NCI-H748 (cell line): ENCODE measurements around the gene CHURC1.
A peak's percentile ranks its signal among the peaks of the same experiment; 100 is the strongest.

Experiments used
- DNase-seq: peaks from one replicate; lab custom pipeline; 2025; ENCODE audit not compliant: unreplicated experiment; lab: John Stamatoyannopoulos, UW

CHURC1 gene

DNA sequence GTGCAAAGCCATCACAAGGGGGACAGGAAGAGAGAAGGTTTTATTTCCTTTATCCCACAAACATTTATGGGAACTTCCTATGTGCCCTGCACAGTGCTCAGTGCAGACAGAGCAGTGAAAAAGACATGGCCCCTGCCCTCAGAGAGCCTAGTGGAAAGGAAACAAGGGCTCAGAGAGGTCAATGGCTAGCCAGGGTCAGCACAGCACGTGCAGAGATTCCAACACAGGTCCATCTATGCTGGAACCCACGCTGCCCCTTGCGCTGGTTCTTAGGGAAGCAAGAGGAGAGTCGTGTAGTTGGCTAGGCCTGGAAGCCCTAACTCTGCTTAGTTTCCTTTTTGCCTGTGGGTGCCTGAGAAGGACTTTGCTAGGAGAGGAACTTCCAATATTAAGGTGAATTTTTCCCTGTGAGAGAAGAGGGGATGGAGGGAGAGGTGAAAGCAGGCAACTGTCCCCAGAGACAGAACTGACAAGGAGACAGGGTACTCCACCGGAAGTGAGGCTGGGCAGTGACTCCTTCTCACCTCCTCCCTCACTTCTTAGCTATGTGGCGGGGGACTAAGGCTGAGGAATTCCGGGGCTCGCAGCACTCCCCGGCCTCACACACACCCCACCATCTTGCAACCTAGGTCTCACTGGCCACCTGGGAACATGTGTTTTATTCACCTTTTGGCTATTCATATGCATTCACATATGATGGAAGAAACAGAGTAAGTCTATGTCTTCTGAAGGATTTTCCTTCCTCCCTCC is 40.4 kb downstream of the CHURC1 start:
- DNase-seq = no peak

DNA sequence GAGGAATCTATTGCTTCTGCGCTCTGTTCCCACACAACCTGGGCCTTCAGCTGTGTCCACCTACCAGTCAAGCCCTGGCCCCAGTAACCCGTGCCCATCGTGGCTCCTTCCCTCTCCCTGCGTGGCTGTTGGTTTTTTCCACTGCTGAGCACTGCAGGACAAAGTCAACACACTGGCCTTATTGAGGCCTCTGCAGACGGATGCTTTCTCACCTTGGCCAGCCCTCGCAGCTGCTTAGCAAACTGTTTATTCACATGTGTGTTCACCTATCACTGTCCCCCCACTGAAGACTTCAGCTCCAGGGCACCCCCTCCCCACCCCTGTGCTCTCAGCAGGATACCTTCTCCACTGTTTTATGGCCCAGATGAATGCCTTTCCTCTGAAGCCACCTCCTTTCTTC is 41.0 kb downstream of the CHURC1 start:
- no peak for DNase-seq

DNA sequence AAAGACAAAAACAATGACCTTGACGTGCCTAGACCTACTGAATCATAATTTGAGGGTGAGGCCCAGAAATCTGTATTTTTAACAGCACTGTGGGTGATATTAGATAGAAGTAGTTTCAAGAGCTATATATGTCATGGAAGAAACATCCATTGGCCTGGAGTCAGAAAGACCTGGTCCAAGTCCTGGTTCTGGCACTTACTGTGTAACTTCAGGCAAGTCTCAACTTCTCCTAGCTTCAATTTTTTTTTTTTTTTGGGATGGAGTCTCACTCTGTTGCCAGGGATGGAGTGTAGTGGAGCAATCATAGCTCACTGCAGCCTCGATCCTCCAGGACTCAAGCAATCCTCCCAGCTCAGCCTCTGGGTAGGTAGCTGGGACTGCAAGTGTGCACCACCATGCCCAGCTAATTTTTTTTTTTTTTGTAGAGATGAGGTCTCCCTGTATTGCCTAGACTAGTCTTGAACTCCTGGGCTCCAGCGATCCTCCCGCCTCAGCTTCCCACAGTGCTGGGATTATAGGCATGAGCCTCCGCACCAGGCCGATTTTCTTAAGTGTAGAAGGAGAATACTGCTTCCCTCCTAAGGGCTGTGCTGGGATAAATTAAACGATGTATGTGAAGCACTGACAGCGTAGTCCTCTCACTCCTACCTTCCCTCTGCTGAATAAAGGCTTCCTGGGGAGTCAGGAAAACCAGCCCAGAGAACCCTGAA is 42.6 kb downstream of the CHURC1 start:
- no peak for DNase-seq

DNA sequence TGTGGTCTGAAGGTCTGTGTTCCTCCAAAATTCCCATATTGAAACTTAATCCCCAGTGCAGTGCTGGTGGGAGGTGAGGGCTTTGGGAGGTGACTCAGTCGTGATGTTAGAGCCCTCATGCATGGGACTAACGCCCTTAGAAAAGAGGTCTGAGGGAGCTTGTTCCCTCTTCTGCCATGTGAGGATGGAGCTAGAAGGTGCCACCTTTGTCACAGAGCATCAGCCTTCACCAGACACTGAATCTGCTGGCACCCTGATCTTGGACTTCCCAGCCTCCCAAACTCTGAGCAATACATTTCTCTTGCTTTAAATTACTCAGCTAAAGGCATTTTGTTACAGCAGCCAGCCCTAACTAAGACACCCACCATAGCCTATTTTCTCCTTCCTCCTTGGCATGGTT is 43.9 kb downstream of the CHURC1 start:
- DNase-seq = no peak

DNA sequence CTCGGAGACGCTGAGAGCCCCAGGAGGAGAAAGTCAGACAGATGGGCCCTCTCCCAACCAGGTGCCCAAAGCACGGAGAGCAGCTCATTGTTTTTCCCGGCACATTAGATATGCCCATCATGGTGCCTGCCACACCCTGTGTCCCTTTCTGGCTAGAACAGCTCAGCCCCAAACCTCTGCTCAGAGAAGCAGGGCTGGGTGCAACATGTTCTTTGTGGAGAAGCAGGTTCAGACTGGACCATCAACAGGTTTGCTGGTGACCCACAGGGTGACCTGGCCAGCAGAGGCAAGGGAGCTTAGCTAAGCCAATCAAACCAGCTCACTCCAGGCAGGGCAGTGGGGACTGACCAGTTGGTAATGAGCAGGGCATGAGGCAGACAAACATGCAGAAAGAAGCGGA is 44.5 kb downstream of the CHURC1 start:
- no peak for DNase-seq

DNA sequence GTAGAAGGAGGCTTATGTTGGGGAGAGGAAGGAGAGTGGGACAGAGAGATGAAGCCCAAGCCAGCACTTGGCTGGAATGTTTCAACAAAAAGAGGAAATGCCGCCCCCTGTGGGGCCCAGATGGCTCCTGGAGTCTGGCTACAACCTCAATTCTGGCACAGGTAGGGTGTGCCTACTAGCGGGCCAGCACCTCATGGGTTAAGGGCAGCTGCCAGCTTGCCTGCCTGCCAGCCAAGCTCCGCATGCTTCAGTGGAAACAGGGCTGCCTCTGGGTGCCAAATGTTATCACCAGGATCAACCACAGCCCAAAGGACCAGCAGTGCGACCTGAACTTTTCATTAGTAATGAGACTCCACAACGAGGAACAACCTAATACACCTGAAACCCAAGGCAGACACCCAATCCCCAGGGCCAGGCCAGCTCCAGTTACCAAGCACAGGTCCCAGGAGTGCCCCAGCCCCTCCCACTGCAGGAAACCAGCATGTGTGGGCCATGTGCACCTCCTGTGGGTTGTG is 46.6 kb downstream of the CHURC1 start:
- no peak for DNase-seq

GRCh38 chr14:64963611-64964010 is 49.4 kb downstream of the CHURC1 start:
- no peak for DNase-seq

DNA sequence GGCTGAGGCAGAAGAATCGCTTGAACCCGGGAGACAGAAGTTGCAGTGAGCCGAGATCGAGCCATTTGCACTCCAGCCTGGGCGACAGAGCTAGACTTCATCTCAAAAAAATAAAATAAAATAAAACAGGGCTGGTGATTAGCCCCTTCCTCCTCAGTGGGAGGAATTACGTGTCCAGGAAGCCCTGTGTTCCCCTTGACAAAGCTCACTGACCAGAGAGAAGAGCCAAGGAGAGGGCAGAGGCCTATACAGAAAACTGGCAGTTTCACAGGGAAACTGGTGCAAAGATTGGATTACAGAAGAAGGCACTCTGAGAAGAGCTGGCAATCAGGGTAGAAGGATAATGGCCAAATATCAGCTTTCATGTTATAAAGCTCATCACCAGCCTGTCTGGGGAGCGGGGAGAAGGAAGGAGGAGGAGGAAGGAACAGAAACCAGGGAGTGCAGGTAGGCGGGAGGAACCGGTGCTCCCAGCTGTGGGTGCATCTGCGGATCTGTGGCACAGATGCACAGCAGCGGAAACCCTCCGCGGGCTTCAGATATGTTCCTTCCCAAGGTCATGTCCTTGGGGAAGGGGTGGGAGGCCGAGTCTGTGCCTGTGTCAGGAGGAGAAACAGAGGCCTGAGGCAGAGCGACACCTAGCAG is 51.2 kb downstream of the CHURC1 start:
- DNase-seq = no peak

- DNase-seq = no peak
Observed at GRCh38 chr14:64966976-64967375, 52.7 kb downstream of the CHURC1 start.

- DNase-seq = no peak
Observed at GRCh38 chr14:64968167-64968566, 53.9 kb downstream of the CHURC1 start.

DNA sequence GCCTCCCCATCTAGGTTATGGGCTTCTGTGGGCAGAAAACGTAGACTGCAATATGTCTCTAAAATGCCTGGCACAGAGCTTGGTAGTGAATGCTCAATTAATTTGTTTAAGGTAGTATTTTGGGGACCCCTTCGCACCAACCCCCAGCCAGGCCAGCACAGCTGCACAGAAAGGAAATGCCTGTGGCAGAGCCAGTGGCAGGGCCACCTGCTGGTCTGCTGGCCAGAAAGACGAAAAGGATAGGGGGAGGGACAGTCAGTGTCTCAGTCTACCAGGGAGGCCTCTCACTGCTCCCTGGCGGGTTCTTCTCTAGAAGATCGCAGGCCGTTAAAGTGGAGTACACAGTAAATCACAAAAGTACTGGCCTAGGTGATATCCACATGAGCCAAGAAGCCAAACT is 54.4 kb downstream of the CHURC1 start:
- no peak for DNase-seq

DNA sequence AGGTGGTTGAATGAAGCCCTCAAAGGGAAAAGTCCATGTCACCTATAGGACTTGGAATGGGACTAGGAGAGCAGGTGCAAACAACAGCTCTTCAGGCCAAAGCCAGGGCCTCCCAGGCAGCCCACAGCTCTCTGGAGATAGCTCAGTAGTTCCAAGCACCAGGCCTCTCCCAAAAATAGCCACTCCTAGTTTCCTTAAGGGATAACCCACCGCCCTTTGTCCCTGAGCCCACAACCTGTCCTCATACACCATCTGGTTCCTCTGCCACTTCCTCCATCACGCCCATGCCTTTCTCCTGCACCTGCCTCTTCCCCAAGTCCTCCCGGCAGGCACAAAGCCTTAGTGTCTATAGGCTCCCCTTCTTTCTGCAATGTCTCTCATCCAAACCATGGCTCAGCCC is 55.8 kb downstream of the CHURC1 start:
- no peak for DNase-seq

DNA sequence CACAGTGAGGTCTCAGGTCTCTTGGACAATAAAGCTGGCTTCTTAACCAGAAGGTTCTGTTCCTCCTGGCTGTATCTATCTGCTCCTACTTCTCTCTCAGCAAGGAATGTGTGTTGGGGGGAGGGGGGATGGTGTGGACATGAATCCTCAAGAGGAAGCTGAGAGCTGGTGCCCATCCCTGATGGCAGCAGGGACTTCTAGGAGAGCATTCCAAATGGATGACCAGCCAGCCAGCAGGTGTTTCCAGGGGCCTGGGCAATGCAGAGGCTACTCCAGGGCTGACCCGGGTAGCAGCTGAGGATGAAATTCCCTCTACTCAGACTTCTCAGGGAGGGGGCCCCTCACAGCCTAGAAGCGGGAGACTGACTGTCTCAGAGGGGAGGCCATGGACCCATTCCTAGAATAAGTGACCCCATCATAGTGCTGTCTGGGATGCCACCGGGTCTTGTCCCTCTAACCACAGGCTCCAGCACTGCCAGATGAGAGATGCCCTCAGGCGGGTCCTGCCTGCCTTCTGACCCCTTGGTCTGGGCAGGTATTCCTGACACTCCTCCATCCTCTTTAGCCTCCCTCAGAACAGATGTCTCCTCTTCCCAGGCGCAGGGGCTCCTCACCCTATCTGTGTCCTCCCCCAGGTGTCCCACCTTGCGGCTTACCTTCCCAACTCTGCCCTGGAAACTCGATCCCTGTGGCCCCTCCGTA is 56.7 kb downstream of the CHURC1 start:
- DNase-seq = peak; percentile 9

GRCh38 chr14:64971491-64971942 is 57.3 kb downstream of the CHURC1 start:
- DNase-seq = peak; percentile 43

DNA sequence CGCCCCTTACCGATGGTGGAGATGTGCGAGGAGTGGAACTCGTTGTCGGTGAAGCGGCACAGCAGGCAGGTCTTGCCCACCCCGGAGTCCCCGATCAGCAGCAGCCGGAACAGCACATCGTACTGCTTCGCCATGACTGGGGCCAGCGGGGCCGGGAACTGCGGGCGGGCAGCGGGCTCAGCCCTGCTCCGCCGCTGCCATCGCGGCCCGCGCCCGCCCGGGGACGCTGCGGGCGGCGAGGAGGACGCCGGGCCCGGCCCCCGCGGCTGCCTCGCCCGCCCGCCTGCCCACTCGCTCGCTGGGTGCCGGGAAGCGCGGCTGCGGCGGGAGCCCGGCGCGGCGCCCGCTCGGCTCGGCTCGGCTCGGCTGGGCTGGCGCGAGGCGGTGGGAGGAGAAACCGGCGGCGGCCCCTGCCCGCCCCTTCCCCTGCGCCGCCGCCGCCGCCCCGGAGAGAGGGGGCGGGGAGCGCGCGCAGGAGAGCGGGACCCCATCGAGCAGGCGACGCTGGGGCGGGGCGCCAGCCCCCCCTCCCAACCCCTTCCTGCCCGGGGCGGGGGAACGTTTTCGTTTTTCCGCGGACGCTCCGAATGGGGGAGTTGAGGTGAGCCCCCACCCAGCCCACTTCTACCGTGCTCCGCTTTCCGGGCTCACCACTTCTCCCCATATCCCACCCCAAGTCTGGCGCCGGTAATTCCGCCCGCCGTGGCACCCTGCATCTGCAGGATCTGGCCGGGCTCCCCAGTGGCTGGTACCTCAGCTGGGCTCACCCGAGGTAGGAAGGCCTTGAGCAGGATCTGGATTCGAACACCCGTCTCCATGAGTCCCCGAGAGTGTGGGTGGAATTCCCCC is 57.9 kb downstream of the CHURC1 start, which contains the start of gene RAB15:
TSS of gene RAB15 (minus strand) at position 394 of the 849 bp plus-strand sequence. CDS start at position 134, 260 bp downstream.
- DNase-seq = peak; percentile 61

DNA sequence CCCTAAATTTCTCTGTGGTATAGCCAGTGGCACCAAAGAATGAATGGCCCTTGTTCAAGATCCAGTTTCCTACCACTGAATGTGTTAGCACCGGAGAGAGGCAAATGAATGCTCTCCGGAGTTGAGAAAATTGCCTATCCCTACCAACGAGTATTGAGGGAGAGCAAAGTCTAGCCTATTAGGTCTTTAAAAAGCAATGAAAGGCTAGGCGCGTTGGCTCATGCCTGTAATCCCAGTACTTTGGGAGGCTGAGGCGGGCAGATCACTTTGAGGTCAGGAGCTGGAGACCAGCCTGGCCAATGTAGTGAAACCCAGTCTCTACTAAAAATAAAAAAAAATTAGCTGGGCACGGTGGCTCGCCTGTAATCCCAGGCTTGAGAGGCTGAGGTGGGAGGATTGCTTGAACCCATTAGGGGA is 58.8 kb downstream of the CHURC1 start:
- DNase-seq = peak; percentile 25

DNA sequence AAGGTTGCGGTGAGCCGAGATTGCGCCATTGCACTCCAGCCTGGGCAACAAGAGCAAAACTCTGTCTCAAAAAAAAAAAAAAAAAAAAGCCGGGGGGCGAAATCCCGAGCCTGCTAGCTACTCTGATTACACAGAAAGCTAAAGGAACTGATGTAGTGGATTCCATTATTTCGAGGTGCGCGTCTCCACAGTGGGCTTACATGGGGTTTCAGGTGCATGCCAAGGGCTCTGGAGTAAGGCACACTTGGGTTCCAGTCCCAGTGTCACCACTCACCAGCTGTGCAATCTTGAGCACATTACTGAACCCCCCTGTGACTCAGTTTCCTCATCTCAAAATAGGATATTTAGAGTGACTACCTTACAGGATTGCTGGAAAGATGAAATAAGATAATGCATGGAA is 59.6 kb downstream of the CHURC1 start:
- no peak for DNase-seq

GRCh38 chr14:64974563-64974962 is 60.3 kb downstream of the CHURC1 start:
- no peak for DNase-seq

DNA sequence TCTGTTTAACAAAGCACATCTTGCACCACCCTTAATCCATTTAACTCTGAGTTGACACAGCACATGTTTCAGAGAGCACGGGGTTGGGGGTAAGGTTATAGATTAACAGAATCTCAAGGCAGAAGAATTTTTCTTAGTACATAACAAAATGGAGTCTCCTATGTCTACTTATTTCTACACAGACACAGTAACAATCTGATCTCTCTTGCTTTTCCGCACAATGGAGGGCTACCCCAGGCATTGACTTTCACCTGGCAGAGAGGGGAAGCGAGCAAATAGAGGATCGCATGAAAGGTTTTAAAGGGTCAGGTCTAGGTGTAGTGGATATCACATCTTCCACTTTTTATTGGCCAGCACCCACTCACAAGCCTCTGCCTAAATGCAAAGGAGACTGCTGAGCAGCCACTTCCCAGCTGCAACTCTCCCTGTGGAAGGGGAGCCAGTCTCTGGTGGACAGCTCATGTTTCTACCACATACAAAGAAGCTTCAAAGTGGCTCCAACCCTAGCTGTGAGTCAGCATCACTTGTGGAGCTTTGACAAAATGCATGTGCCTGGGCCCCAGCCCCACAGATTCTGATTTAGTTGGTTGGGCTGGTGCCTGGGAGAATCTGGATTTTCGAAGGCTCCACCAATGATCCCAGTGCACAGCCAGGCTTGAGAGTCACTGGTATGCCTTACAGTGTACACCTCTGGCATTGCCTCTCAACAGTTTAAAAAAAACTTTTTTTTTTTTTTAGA is 65.2 kb downstream of the CHURC1 start:
- DNase-seq = no peak
